ENCODE data around the gene CNGA2. TPM values are rescaled to one million over a fixed set of nuclear protein-coding genes. Genes with fewer than 3 reads are reported as not detected.

The CNGA2 gene
- total RNA-seq, 2 experiments from 2014 or later: not detected

GRCh38 chrX:151701531-151701930, 33.0 kb upstream of the CNGA2 start:
- Mint-ChIP-seq H3K36me3 (ENCODE audit: low read depth) (no peaks in the 10 kb centered on the region), H3K27ac (no peak overlapping the region), H3K4me1 (ENCODE audit: low read depth) (no peaks in the 10 kb centered on the region), H3K4me3 (no peak overlapping the region), H3K9me3 (no peaks in the 10 kb centered on the region), H3K27me3 (peaks cover 2% of the 10 kb centered on the region)
- intact Hi-C loops (cut with DNase I, micrococcal nuclease): no loop called here
- DNase-seq: no peak
- CTCF ChIA-PET: no interaction called here
- no peak overlapping the region for H3K27ac ChIP-seq (ENCODE audit: low read depth in 1 of 2, low read length in 2 of 2)
- H3K4me3 ChIP-seq (ENCODE audit: low read length): no peak overlapping the region
- TF ChIP-seq, protein P1, sequence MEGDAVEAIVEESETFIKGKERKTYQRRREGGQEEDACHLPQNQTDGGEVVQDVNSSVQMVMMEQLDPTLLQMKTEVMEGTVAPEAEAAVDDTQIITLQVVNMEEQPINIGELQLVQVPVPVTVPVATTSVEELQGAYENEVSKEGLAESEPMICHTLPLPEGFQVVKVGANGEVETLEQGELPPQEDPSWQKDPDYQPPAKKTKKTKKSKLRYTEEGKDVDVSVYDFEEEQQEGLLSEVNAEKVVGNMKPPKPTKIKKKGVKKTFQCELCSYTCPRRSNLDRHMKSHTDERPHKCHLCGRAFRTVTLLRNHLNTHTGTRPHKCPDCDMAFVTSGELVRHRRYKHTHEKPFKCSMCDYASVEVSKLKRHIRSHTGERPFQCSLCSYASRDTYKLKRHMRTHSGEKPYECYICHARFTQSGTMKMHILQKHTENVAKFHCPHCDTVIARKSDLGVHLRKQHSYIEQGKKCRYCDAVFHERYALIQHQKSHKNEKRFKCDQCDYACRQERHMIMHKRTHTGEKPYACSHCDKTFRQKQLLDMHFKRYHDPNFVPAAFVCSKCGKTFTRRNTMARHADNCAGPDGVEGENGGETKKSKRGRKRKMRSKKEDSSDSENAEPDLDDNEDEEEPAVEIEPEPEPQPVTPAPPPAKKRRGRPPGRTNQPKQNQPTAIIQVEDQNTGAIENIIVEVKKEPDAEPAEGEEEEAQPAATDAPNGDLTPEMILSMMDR (IDR thresholded peaks at IDR 0.05): no peak
- H3K27me3 ChIP-seq (ENCODE audit: control insufficient read depth in 1 of 2, insufficient read depth in 2 of 2, low read length in 2 of 2): no peaks in the 10 kb centered on the region
- H3K9me3 ChIP-seq (ENCODE audit: control insufficient read depth in 1 of 2, insufficient read depth in 1 of 2, low read length in 2 of 2): no peaks in the 10 kb centered on the region
- POLR2A ChIA-PET: no interaction called here
- H3K4me1 ChIP-seq (ENCODE audit: insufficient read depth, low read length): no peaks in the 10 kb centered on the region
- ATAC-seq (ENCODE audit: poor library complexity): no peak
- no peaks in the 10 kb centered on the region for H3K36me3 ChIP-seq (ENCODE audit: insufficient read depth, low read length)

DNA sequence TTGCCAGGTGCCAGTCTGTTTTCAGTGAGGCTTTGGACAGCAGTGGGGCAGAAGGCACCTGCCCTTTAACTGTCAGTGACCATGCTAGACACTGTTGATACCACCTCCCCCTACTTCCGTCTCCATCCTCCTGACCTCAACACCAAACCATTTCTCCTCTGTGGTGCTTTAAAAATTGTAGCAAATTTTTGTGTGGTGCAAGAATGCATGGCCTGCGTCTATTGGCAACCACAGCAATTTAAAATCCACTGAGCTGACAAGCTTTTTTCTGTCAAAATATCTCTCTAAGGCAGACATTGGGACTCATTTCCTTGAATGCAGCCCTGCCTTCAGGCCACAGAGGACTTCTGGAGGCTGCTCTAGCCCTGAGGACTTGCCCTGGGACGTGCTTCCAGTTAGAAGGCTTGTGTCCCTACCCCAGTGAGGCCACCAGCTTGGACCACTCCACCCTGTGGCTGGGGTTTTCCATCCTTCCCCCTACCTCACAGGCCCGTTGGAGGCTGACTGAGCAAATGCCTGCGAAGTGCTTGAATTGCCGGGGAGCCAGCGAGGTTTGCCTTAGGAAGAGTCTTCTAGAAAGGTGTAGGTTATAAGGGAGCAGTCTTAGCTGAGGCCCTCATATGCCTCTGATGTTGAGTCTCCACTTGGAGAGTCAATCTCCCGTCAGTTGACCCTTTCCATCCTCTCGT, 32.4 kb upstream of the CNGA2 start:
- Histone ChIP-seq H3K9me3 (ENCODE audit: control insufficient read depth in 1 of 2, insufficient read depth in 1 of 2, low read length in 2 of 2) (no peaks in the 10 kb centered on the region), H3K4me3 (ENCODE audit: low read length) (no peak overlapping the region), H3K36me3 (ENCODE audit: insufficient read depth, low read length) (no peaks in the 10 kb centered on the region), H3K4me1 (ENCODE audit: insufficient read depth, low read length) (no peaks in the 10 kb centered on the region), H3K27me3 (ENCODE audit: control insufficient read depth in 1 of 2, insufficient read depth in 2 of 2, low read length in 2 of 2) (no peaks in the 10 kb centered on the region), H3K27ac (ENCODE audit: low read depth in 1 of 2, low read length in 2 of 2) (no peak overlapping the region)
- ChIA-PET POLR2A (no interaction called here), CTCF (no interaction called here)
- no peak overlapping the region for H3K4me3 Mint-ChIP-seq
- H3K4me1 Mint-ChIP-seq (ENCODE audit: low read depth): no peaks in the 10 kb centered on the region
- no peaks in the 10 kb centered on the region for H3K27me3 Mint-ChIP-seq
- TF ChIP-seq, protein P1 (IDR thresholded peaks at IDR 0.05): no peak
- no peaks in the 10 kb centered on the region for H3K36me3 Mint-ChIP-seq (ENCODE audit: low read depth)
- DNase-seq (no peak), ATAC-seq (ENCODE audit: poor library complexity) (no peak)
- intact Hi-C loops (cut with DNase I, micrococcal nuclease): no loop called here
- H3K27ac Mint-ChIP-seq: no peak overlapping the region
- H3K9me3 Mint-ChIP-seq: no peaks in the 10 kb centered on the region

DNA sequence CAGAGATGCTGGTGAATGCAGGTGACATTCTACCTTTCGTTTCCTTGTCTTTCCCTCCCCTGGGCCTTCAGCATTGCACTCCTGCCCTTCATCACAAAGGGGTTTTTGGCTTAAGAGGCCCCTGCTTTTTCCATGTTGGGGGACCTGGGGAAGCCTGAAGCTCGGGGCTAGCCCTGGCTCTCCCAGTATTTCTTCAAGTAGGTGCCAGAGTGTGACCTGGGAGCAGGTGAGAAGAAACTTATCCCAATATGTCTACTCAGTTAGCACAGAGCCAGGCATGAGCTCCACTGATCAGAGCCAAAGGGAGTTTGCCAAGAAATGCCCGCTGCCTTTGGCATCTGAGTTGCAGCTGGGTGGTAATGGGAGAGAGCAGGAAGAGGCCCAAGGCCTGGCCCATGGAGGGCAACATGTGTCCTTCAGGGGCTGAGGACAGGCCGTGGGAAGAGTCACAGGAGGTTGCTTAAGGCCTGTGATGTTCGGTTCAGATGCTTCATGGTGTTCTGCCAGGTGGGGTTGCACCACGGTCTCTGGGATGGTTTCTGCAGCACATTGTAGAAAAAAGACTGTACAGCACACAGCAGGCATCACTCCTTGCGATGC, 31.7 kb upstream of the CNGA2 start:
- H3K36me3 Mint-ChIP-seq (ENCODE audit: low read depth): no peaks in the 10 kb centered on the region
- intact Hi-C loops (cut with DNase I, micrococcal nuclease): no loop called here
- H3K27ac ChIP-seq (ENCODE audit: low read depth in 1 of 2, low read length in 2 of 2): no peak overlapping the region

More for the DNA sequence above, 31.7 kb upstream of the CNGA2 start:
- H3K36me3 ChIP-seq (ENCODE audit: insufficient read depth, low read length): no peaks in the 10 kb centered on the region
- Mint-ChIP-seq H3K4me3 (no peak overlapping the region), H3K4me1 (ENCODE audit: low read depth) (no peaks in the 10 kb centered on the region), H3K27me3 (no peaks in the 10 kb centered on the region), H3K27ac (no peak overlapping the region), H3K9me3 (no peaks in the 10 kb centered on the region)
- no peaks in the 10 kb centered on the region for H3K27me3 ChIP-seq (ENCODE audit: control insufficient read depth in 1 of 2, insufficient read depth in 2 of 2, low read length in 2 of 2)
- ATAC-seq (ENCODE audit: poor library complexity) (no peak), DNase-seq (no peak)
- H3K4me3 ChIP-seq (ENCODE audit: low read length): no peak overlapping the region
- TF ChIP-seq, protein P1 (IDR thresholded peaks at IDR 0.05): no peak
- no peaks in the 10 kb centered on the region for H3K9me3 ChIP-seq (ENCODE audit: control insufficient read depth in 1 of 2, insufficient read depth in 1 of 2, low read length in 2 of 2)
- POLR2A ChIA-PET: no interaction called here
- H3K4me1 ChIP-seq (ENCODE audit: insufficient read depth, low read length): no peaks in the 10 kb centered on the region
- CTCF ChIA-PET: interaction anchor here (0.6 kb wide), 1 partner anchor 410 kb away, joined by 3 read pairs; no protein-coding TSS in a partner anchor
